GM19043 (cell line): Measurements from ENCODE around the gene IFNA1.
"Not testable (repeated sequence)": the region's sequence is repeated elsewhere in the genome, so short reads cannot be mapped to it uniquely, and the experiment has no call there.

ENCODE experiments used
- ATAC-seq: cut with Tn5 transposase; IDR thresholded peaks from one replicate; pipeline ENCODE4 v1.9.1; 2021; ENCODE audit warnings: low read depth; ENCODE audit not compliant: unreplicated experiment

IFNA1 gene

DNA sequence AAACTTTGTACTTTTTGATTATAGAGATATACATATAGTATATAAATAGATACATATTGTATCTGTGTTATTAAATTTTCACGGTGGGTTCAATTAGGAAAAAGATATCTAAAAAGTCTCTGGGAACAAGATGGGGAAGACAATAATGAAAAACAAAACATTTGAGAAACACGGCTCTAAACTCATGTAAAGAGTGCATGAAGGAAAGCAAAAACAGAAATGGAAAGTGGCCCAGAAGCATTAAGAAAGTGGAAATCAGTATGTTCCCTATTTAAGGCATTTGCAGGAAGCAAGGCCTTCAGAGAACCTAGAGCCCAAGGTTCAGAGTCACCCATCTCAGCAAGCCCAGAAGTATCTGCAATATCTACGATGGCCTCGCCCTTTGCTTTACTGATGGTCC lies at the start of gene IFNA1:
TSS of gene IFNA1 (plus strand) at position 301 of the 400 bp plus-strand sequence. CDS start at position 370, 69 bp downstream.
- ATAC-seq = no peak

DNA sequence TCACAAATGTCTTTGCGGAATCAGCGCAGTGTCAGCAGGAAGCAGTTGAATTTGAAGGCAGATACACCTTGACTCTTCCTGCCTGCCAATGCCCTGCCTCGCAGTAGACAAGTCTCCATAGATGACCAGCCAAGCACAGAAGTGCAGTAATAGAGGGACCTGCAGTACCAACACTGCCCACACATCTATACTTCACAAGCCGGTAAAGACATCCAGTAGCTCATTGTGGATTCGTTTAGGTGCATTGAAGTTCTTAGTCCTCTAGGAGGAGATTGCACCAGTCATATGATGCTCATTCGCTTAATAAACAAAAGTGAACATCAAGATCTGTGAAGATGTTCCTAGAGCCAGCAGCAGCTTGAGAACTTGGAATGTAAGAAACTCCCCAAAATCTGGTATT lies 48.0 kb upstream of the IFNA1 start:
- peak; percentile 73 for ATAC-seq

DNA sequence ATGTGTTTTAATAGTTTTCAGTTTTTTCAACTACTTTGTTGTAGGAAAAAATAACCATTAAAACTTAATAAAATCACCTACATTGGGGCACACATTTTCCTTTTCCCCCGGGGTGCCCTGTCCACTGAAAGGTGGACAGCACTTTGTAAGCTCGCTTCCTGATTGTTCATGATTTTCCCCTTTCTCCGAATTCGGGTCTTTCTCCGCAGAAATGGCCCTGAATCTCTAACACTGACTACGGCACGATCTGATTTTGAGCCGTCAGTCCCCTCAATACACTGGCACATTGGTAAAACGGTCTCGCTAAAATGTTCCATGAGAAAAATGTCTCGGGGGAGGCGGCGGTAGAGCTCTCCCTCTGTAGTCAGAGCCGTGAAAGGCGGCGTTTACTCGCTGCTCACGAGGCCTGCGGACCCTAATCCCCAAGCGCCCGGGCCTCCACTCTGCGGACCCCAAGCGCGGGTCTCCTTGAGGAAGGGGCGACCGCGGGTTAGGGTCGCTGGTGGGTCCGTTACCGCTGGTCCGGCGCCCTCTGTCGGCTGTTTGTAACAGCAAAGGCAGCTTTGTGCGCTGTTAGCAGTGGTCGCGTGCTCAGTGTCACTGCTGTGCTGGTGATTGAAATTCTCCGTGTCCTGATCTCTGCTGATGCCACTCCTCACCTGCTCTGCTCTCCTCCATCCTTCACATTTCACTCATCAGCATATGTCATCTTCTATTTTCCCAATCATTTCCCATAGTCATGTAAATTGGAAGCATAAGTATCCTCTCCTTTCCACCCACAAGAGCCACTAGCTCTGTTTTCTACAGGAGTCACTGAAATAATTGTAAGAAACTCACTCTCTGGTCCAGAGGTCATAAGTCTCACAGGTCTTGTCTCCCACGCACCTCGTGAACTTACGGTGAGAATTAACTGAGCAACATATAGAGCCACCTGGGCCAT lies 44.2 kb upstream of the IFNA1 start:
- peak; percentile 64 for ATAC-seq

DNA sequence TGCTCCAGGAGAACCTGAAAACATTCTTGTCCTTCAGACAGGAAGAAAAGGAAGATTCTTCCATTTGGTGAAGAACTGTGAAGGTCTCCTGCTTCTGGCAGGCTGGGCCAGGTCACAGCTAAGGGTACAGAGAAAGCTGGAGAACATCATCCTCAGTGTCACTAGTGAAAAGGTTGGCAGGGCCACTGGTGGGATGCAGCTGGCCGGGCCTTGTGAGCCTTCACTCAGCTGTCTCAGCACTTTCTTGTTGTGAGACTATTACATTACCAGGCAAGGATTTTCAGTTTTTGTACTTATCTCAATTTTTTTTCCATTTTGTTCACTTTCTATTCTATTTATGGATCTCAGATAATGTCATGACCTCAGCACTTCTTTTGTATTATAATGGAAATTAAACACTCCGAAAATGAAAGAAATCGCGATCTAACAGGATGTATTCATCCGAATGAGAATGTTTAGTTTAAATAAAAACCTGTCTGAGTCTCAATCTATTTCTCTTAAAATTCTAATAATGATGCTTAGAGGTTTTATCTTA lies 41.2 kb upstream of the IFNA1 start:
- no peak for ATAC-seq

GRCh38 chr9:21399956-21400355 lies 40.3 kb upstream of the IFNA1 start:
- ATAC-seq = no peak

- ATAC-seq = peak; percentile 68
These were observed 37.6 kb upstream of the IFNA1 start for GRCh38 chr9:21402386-21403251.

DNA sequence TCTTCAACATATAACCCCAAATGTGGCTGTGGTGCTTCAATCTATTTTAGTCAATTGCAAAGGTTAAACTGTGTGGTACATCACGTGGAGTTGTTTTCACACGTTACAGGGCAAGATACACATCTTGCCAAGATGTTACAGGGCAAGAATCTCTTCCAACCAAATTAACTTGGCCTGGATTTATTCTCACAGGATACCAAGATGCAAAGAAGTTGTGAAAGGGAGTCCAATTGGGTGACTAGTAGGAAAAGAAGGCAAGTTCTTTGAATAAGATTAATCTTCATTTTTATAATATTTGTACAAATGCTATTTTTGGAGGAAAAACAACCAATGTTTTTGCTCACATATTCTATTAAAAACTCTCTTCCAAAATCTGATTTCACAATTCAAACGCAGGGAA lies 36.1 kb upstream of the IFNA1 start:
- ATAC-seq = no peak

- no peak for ATAC-seq
These were observed 31.4 kb upstream of the IFNA1 start, which contains the start of gene IFNA8 for GRCh38 chr9:21408817-21409216. TSS of gene IFNA8 (plus strand) at chr9:21409117. CDS start at chr9:21409177, 60 bp downstream.

DNA sequence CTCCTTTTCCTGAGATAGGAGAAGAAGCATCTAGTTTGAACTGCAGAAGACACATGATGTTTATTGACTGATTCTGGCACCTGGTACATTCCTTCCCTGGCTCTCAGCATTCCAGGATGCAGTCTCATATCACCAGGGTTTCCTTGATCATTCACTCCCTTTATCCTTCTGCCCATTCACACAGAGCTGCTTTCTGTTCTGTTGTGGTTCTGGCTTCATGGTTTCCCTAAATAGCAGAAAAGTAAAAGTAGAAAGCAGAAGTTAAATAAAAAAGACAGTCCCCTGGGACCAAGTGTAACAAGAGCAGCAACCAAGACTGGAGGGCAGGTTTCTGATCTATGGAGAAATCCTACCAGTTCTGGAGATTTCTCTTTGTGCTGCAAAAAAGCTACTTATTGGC lies 28.1 kb upstream of the IFNA1 start:
- ATAC-seq = peak; percentile 58

DNA sequence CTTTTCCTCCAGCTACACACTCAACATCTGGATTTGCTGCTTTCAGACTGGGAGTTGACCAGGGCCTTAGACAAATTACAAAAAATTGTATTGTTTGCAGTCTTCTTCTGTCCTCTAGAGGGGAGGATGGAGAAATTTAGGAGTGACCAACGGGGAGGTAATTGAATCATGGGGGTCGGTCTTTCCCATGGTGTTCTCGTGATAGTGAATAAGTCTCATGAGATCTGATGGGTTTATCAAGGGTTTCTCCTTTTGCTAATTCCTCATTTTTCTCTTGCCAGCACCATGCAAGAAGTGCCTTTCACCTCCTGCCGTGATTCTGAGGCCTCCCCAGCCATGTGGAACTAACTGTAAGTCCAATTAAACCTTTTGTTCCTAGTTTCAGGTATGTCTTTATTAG lies 27.1 kb upstream of the IFNA1 start:
- no peak for ATAC-seq

DNA sequence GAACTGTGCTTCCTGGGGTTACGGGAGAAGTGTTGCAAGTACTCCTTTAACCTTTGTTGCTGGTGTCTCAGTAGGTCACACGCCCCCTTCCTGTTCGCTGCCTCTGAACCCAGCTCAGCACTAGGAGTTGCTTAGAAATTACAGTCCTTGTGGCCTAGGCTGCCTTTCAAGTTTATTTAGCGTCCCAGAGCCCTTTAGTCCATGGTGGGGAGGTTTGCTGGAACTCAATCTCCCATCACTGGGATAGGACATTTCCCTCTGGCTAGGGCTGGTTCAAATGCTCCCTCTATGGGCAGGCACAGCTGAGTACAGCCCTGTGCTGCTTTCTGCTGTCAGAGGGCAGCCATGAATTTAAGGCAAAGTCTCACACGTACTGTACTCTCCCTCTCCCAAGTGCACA lies 26.6 kb upstream of the IFNA1 start:
- peak; percentile 50 for ATAC-seq

DNA sequence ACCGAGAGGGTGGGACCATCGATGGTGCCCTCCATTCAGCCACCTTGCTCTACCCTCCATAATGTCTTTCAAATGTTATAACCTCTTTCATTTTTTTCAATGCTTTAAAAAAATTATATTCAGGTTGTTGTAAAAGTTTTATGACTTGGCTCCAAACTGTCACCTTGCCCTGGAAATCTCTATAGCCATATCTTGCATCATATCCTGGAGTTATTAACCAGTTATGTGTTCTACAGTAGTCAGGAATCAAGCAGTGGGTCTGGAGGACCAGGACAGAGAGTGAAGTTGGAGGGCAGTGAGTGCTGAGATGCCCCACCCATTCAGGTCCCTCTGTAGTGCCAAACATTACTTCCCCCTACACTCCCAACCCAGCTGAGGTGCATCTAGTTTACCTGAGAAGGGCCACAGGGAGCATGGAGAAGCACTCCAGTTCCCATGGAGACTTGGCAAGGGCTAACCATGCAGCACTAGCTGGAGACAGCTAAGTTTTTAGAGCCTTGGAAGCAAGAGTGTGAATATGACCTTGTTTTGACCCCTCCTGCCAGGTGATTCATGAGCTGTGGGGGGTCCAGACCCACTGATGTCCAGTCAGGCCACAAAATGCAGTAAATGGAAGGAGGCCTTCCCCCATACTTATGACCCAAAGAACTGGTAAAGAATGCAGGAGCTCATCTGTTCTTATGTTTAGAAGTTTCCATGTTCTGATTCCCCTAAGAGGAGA lies 25.9 kb upstream of the IFNA1 start:
- ATAC-seq = no peak

- ATAC-seq = no peak
These were observed 24.6 kb upstream of the IFNA1 start for GRCh38 chr9:21415493-21416267.

DNA sequence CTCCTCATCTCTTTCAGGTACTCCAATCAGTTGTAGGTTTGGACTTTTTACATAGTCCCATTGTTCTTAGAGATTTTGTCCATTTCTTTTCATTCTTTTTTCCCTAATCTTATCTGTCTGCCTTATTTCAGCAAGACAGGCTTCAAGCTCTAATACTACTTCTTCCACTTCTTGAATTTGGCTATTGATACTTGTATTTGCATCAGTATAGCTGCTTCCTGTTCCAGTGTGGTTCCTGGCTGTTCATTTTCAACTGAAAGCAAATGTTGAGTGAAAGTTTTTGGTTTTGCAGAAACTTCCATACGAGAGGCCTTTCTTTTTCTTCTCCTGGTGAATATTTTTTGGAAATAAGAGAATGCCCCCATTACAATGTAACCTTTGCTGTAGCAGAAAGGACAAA lies 12.0 kb upstream of the IFNA1 start:
- ATAC-seq = peak; percentile 53

- ATAC-seq = no peak
These were observed 11.0 kb upstream of the IFNA1 start for GRCh38 chr9:21429191-21429590.

DNA sequence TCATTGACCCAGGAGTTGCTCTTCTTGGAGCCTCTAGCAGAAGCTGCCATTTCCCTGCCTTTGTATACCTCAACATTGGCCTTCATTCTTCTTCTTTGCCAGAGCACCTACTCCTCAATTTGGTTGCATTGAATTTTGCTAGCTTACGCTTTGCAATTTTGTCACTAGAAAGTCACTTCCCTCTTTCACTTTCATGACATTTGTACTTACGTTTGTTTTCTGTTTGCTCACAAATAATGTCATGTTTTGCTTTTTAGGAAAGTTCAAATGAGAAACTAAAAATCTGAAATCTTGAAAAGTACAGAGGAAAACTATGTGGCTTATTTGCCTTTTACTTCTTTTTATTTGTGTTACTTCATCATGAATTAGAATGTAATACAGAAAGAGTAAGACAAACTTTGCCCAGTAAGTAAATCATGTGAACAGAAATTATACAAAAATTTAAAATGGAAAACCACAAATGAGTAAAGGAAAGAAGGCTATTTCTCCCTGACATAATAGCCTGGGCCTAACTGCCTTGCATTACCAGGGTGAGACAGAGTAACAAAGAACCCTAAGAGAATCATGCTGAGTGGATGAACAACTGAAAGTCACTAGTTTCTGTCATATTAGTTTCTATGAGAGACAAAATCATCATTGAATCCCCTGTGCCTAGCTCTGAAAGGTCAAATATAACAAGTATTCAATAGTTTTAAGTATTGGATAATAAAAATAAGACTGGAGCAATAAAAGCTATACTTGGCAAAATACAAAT lies 7.4 kb upstream of the IFNA1 start:
- ATAC-seq = peak; percentile 64

DNA sequence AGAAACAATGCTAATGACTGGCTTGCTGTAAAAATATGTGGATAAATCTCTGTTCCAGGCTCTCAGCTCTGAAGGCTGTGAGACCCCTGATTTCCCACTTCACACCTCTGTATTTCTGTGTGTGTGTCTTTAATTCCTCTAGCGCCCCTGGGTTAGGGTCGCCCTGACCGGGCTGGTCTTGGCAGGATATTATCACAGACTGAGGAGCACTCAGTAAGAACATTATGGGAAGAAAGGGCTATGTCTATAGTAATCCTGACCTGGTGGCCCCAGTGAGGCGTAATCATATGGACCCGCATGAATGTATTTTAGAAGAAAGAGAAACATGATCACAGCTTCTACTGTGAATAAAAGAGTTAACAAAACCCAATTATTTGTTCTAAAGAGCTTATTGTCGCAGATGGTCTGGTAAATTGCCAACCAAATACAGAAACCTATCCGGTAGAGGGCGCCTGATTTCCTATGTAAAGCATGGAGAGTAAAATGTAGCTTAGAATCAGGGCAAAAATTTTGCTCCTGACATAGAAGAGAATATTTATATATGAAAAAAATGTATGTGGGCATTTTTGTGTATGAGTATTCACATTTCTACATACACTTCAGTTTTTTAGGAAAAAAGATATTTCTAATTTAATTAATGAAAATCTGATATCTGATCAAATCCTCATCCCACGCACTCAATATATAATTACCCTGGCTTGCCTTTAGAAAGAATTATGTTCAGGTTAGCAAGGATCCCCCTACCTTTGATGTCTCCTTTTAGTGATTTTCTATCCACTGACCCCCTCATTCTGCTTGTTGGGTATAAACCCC lies 5.8 kb upstream of the IFNA1 start:
- ATAC-seq = no peak

DNA sequence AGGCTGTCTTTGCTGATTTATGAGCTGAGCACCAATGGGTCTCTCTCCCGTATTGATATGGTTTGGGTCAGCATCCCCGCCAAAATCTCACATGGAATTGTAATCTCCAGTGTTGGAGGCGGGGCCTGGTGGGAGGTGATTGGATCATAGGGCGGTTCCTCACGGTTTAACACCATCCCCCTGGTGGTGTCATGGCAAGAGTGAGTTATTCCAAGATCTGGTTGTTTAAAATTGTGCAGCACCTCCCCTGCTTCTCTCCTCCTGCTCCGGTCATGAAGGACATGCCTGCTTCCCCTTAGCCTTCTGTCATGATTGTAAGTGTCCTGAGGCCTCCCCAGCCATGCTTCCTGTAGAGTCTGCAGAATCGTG lies 5.2 kb upstream of the IFNA1 start:
- not testable (repeated sequence) for ATAC-seq
